ENCODE results near the gene PHIP.

The PHIP gene

DNA sequence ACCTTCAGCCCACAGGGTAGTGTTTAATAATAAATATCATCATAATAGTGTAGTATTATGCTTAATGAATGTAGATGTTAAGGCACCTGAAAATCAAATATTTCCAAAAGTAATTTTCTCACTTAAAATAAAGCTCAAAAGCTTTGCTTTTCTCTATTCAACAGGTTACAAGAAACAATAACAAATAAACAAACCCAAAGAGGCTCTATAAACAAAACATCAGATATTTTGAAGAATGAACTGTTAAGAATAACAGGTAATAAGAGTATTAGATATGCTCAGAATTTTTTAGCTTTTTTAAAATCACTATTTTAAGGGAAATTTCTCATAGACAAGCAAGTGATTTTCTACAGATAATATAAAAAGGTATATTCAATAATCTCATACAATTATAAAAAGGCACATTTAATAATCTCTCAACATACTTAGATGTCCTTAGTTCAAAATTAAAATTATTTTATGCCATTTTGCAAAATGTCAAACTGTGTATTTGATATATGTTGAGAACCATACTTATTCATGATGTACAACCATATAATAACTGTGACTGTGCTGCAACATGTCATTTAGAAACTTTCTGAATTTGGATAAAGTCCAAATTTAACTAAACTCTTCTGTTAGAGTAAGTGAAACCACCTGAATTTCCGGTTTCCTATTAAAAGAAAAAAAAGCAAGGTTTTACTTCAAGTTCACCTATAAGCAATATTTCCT is 35.8 kb downstream of the PHIP start:
- H3K4me3 ChIP-seq (ENCODE audit: low read depth, low read length) = no peak overlapping the region
- peak; percentile 52 for DNase-seq (ENCODE audit: low read depth)
- TF ChIP-seq, protein P1, sequence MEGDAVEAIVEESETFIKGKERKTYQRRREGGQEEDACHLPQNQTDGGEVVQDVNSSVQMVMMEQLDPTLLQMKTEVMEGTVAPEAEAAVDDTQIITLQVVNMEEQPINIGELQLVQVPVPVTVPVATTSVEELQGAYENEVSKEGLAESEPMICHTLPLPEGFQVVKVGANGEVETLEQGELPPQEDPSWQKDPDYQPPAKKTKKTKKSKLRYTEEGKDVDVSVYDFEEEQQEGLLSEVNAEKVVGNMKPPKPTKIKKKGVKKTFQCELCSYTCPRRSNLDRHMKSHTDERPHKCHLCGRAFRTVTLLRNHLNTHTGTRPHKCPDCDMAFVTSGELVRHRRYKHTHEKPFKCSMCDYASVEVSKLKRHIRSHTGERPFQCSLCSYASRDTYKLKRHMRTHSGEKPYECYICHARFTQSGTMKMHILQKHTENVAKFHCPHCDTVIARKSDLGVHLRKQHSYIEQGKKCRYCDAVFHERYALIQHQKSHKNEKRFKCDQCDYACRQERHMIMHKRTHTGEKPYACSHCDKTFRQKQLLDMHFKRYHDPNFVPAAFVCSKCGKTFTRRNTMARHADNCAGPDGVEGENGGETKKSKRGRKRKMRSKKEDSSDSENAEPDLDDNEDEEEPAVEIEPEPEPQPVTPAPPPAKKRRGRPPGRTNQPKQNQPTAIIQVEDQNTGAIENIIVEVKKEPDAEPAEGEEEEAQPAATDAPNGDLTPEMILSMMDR (IDR thresholded peaks at IDR 0.05; ENCODE audit: insufficient read depth, low read depth, low read length, missing control alignments) = no peak

DNA sequence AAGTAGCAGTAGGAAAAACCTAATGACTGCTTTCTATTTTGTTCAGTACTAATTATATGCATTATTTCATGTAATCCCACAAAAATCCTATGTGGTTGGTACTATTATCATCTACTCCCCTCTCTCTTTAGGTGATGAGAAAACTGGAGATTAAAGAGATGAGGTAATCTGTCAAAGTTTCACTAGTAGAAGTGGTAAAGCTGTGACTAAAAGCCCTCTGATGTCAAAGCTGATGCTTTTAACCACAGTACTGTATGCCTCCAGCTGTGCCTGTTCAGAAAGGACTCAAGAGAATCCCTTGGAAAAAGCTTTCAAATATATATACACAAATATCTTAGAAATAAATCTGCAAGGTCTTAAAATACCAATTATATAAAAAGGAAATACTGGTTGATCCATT is 38.0 kb downstream of the PHIP start:
- TF ChIP-seq, protein P1 (IDR thresholded peaks at IDR 0.05; ENCODE audit: insufficient read depth, low read depth, low read length, missing control alignments) = no peak
- peak; percentile 37 for DNase-seq (ENCODE audit: low read depth)
- no peak overlapping the region for H3K4me3 ChIP-seq (ENCODE audit: low read depth, low read length)

DNA sequence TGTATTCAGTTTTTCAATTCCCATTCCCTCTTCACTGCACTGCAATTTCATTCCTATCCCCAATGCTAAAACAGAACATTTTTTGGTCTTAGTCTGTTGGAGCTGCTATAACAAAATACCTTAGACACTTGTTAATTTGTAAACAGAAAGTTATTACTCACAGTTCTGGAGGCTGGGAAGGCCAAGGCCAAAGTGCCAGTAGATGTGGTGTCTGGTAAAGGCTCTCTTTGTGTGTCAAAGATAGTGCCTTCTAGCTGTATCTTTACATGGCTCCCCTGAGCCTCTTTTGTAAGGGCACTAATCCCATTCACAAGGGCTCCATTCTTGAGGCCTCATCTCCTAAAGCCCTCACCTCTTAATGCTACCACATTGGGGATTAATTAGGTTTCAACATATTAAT is 40.0 kb downstream of the PHIP start:
- TF ChIP-seq, protein P1 (IDR thresholded peaks at IDR 0.05; ENCODE audit: insufficient read depth, low read depth, low read length, missing control alignments) = no peak
- no peak for DNase-seq (ENCODE audit: low read depth)
- H3K4me3 ChIP-seq (ENCODE audit: low read depth, low read length) = no peak overlapping the region

DNA sequence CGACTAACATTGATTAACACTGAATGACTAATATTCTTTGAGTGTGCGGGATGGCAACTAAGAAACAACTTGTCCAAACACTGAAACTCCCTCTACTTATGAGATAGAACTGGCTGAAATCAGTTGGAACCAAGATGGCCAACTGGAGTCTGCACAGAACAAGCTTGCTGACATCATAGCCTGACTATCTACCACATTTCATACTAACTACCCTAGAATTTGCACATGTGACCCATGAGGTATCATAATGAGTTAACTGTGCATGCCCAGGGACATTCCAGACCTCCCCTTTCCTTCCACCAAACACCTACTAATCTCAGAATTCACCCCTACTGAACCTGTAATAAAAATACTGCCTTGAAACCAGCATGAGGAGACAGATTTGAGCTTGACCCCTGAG is 43.2 kb downstream of the PHIP start:
- TF ChIP-seq, protein P1 (IDR thresholded peaks at IDR 0.05; ENCODE audit: insufficient read depth, low read depth, low read length, missing control alignments) = no peak
- no peak overlapping the region for H3K4me3 ChIP-seq (ENCODE audit: low read depth, low read length)
- DNase-seq (ENCODE audit: low read depth) = peak; percentile 35

DNA sequence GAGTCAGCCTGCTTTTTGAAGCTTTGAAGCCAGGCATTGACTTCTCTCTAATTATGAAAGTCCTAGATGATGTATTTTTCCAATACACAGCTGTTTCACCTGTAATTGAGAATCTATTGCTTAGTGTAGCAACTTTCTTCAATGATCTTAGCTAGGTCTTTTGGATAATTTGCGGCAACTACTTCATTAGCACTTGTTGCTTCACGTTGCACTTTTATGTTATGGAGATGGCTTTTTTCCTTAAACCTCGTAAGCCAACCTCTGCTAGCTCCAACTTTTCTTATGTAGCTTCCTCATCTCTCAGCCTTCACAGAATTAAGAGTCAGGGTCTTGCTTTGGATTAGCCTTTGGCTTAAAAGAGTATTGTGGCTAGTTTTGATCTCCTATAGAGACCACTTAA is 44.8 kb downstream of the PHIP start:
- no peak for DNase-seq (ENCODE audit: low read depth)
- H3K4me3 ChIP-seq (ENCODE audit: low read depth, low read length) = no peak overlapping the region
- TF ChIP-seq, protein P1 (IDR thresholded peaks at IDR 0.05; ENCODE audit: insufficient read depth, low read depth, low read length, missing control alignments) = no peak

DNA sequence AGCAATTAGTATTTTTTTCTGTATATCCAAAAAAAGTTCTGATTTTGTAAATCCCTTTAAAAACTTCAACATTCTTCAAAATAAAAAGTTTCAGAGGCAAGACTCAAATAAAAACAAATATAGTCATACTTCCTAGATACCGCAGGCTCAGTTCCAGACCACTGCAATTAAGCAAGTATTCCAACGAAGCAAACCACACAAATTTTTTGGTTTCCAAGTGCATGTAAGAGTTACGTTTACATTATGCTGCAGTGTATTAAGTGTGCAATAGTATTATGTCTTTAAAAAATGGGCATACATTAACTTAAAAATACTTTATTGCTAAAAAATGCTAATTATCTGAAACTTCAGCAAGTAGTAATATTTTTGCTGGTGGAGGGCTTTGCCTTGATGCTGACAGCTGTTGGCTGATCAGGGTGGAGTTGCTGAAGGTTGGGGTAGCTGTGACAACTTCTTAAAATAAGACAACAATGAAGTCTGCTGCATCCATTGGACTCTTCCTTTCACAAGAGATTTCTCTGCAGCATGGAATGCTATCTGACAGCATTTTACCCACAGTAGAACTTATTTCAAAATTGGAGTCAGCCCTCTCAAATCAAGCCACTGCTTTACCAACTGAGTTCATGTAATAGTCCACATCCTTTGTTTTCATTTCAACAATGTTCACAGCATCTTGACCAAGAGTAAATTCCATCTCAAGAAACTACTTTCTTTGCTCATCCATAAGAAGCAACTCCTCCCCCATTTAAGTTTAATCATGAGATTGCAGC is 46.0 kb downstream of the PHIP start:
- TF ChIP-seq, protein P1 (IDR thresholded peaks at IDR 0.05; ENCODE audit: insufficient read depth, low read depth, low read length, missing control alignments) = no peak
- no peak for DNase-seq (ENCODE audit: low read depth)

More for the DNA sequence above, 46.0 kb downstream of the PHIP start:
- H3K4me3 ChIP-seq (ENCODE audit: low read depth, low read length) = no peak overlapping the region

Measured in GM12865 (cell line).